NCI-H82 treated with DMSO at 0.1 percent for 48 hours (cell line): ENCODE measurements around the gene SLC25A38.
"Not testable (repeated sequence)": the region's sequence is repeated elsewhere in the genome, so short reads cannot be mapped to it uniquely, and the experiment has no call there.

ENCODE experiments used
- DNase-seq: peaks from one replicate; lab custom pipeline; 2025; ENCODE audit not compliant: unreplicated experiment; lab: John Stamatoyannopoulos, UW

SLC25A38 gene

GRCh38 chr3:39383045-39383880 lies at the start of gene SLC25A38:
Gene SLC25A38 (plus strand): TSS chr3:39383370. CDS start chr3:39383725, 355 bp downstream.
- no peak for DNase-seq

GRCh38 chr3:39333607-39334006 lies 49.6 kb upstream of the SLC25A38 start:
- no peak for DNase-seq

- DNase-seq, result no peak
These were observed 49.0 kb upstream of the SLC25A38 start for GRCh38 chr3:39334205-39334604.

GRCh38 chr3:39338201-39338600 lies 45.0 kb upstream of the SLC25A38 start:
- no peak for DNase-seq

GRCh38 chr3:39339086-39339485 lies 44.1 kb upstream of the SLC25A38 start:
- no peak for DNase-seq

GRCh38 chr3:39343076-39343717 lies 40.0 kb upstream of the SLC25A38 start:
- DNase-seq, result no peak

- DNase-seq, result no peak
These were observed 39.4 kb upstream of the SLC25A38 start for GRCh38 chr3:39343760-39344159.

GRCh38 chr3:39344746-39345344 lies 38.3 kb upstream of the SLC25A38 start:
- no peak for DNase-seq

GRCh38 chr3:39346785-39347585 lies 36.2 kb upstream of the SLC25A38 start:
- DNase-seq, result no peak

- DNase-seq, result no peak
These were observed 35.6 kb upstream of the SLC25A38 start for GRCh38 chr3:39347586-39347876.

- no peak for DNase-seq
These were observed 34.1 kb upstream of the SLC25A38 start for GRCh38 chr3:39349080-39349479.

GRCh38 chr3:39350714-39351113 lies 32.5 kb upstream of the SLC25A38 start:
- no peak for DNase-seq

- DNase-seq, result not testable (repeated sequence)
These were observed 32.0 kb upstream of the SLC25A38 start for GRCh38 chr3:39351134-39351533.

GRCh38 chr3:39353168-39353927 lies 29.8 kb upstream of the SLC25A38 start:
- DNase-seq, result not testable (repeated sequence)

GRCh38 chr3:39358333-39358732 lies 24.8 kb upstream of the SLC25A38 start:
- DNase-seq, result no peak

- no peak for DNase-seq
These were observed 21.8 kb upstream of the SLC25A38 start for GRCh38 chr3:39361252-39361927.

- no peak for DNase-seq
These were observed 21.0 kb upstream of the SLC25A38 start for GRCh38 chr3:39362192-39362591.

GRCh38 chr3:39362812-39363211 lies 20.4 kb upstream of the SLC25A38 start:
- DNase-seq, result no peak

GRCh38 chr3:39370450-39370849 lies 12.7 kb upstream of the SLC25A38 start:
- not testable (repeated sequence) for DNase-seq

GRCh38 chr3:39372833-39373232 lies 10.3 kb upstream of the SLC25A38 start:
- DNase-seq, result no peak
